CD8-positive, alpha-beta memory T cell (primary cell): Measurements from ENCODE around the gene SEC22A. TPM values are rescaled to one million over a fixed set of nuclear protein-coding genes. Genes with fewer than 3 reads are reported as not detected.

Experiments used
- CTCF ChIA-PET: fragments of 350-600 bp; sonication (Branson Sonifier 250); formaldehyde crosslinking; loops from one replicate; lab custom pipeline; 2021; ENCODE audit warnings: antibody characterized with exemption; lab: Charles Lee
- POLR2A ChIA-PET: fragments of 350-600 bp; sonication (Branson Sonifier 250); formaldehyde crosslinking; loops from one replicate; lab custom pipeline; 2021; ENCODE audit warnings: antibody characterized with exemption; lab: Charles Lee
- DNase-seq, 5 donors: peaks; one replicate each; pipeline versions ENCODE4 v3.0.0 to v3.0.0-alpha.2; 2020 to 2022; ENCODE audit warnings: mixed read lengths in 1 of 5
- H3K27ac ChIP-seq: one replicate; pipeline ENCODE4 v1.7.0; 2013; ENCODE audit warnings: low read depth, mild to moderate bottlenecking, low read length, moderate library complexity
- H3K27me3 ChIP-seq: 2 replicates; pipeline ENCODE4 v1.7.0; 2013; ENCODE audit warnings: low read length, mild to moderate bottlenecking; ENCODE audit not compliant: insufficient read depth, poor library complexity, severe bottlenecking
- H3K36me3 ChIP-seq: 2 replicates; pipeline ENCODE4 v1.7.0; 2013; ENCODE audit warnings: mild to moderate bottlenecking, low read length, moderate library complexity; ENCODE audit not compliant: insufficient read depth
- H3K4me1 ChIP-seq: 2 replicates; pipeline ENCODE4 v1.7.0; 2013; ENCODE audit warnings: mild to moderate bottlenecking, low read length, moderate library complexity; ENCODE audit not compliant: insufficient read depth
- H3K4me3 ChIP-seq: 2 replicates; pipeline ENCODE4 v1.7.0; 2013; ENCODE audit warnings: mild to moderate bottlenecking, low read length
- H3K9me3 ChIP-seq: 2 replicates; pipeline ENCODE4 v1.7.0; 2013; ENCODE audit warnings: mild to moderate bottlenecking, low read length
- H3K27ac Mint-ChIP-seq, 8 donors: one replicate each; pipeline ENCODE4 v1.8.0; 2020 to 2021; ENCODE audit warnings: mixed read lengths in 8 of 8, mild to moderate bottlenecking in 6 of 8, inconsistent platforms in 3 of 8, moderate library complexity in 3 of 8
- H3K27me3 Mint-ChIP-seq, 2 donors: one replicate each; pipeline ENCODE4 v1.8.0; 2020 to 2021; ENCODE audit warnings: mixed read lengths in 2 of 2, mild to moderate bottlenecking in 1 of 2, moderate library complexity in 1 of 2
- H3K36me3 Mint-ChIP-seq, 3 donors: one replicate each; pipeline ENCODE4 v1.8.0; 2020 to 2021; ENCODE audit warnings: mixed read lengths in 3 of 3, inconsistent platforms in 1 of 3, mild to moderate bottlenecking in 1 of 3
- H3K4me1 Mint-ChIP-seq, 3 donors: one replicate each; pipeline ENCODE4 v1.8.0; 2020 to 2021; ENCODE audit warnings: mixed read lengths in 3 of 3, inconsistent platforms in 1 of 3, mild to moderate bottlenecking in 1 of 3
- H3K4me3 Mint-ChIP-seq, 7 donors: one replicate each; pipeline ENCODE4 v1.8.0; 2020 to 2021; ENCODE audit warnings: mixed read lengths in 7 of 7, mild to moderate bottlenecking in 6 of 7, moderate library complexity in 4 of 7, inconsistent platforms in 2 of 7
- H3K9me3 Mint-ChIP-seq, 5 donors: one replicate each; pipeline ENCODE4 v1.8.0; 2020 to 2022; ENCODE audit warnings: mixed read lengths in 5 of 5, mild to moderate bottlenecking in 3 of 5, moderate library complexity in 2 of 5, inconsistent platforms in 1 of 5
- polyA plus RNA-seq: library from polyadenylated mRNA; unstranded; fragments of 300-500 nt; fragmentation: Illumina TruSeq; gene quantifications from one replicate; pipeline ENCODE4 v1.2.3, GENCODE V29; 2021
- total RNA-seq, 2 experiments: library from RNA; stranded (reverse); gene quantifications; one replicate each; pipeline ENCODE4 v1.2.3, GENCODE V29; 2021

SEC22A gene
- total and polyA plus RNA-seq, 3 experiments from 2014 or later: 12.7 to 21.6 (median 19.3) TPM

DNA sequence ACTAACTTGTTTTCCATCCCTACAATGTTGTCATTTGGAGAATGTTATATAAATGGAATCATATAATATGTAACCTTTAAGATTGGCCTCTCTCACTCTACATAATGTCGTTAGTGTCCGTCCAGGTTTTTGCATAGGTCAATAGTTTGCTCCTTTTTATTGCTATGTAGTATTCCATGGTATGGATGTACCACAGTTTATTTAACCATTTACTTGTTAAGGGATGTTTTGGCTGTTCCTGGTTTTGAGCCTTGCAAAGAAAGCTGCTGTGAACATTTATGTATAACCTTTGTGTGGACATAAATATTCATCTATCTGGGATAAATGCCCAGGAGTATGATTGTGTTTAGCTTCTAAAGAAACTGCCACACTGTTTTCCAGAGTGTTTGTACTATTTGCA is 34.1 kb upstream of the SEC22A start:
- H3K27me3 Mint-ChIP-seq: peaks cover 0 to 3% of the 10 kb centered on the region in 2 donors

DNA sequence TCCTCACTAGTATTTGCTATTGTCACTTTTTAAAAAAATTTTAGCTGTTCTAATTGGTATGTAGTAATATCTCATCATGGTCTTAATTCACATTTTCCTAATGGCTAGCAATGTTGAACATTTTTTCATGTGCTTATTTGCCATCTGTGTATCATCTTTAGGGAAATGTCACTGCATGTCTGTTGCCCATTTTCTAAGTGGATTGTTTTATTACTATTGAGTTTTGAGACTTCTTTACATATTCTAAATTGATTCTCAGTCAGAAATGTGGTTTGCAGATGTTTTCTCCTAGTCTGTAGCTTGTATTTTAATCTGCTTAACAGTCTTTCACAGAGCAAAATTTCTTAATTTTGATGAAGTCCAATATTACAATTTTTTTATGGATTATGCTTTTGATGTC is 33.6 kb upstream of the SEC22A start:
- H3K4me1 Mint-ChIP-seq: no peaks in the 10 kb centered on the region

More for the DNA sequence above, 34.1 kb upstream of the SEC22A start:
- Mint-ChIP-seq H3K36me3 (peaks cover 20 to 39% (median 24%) of the 10 kb centered on the region in 3 donors), H3K4me3 (no peak overlapping the region), H3K4me1 (no peaks in the 10 kb centered on the region), H3K9me3 (peaks cover 0 to 6% (median 3%) of the 10 kb centered on the region in 5 donors), H3K27ac (no peak overlapping the region)
- DNase-seq: no peak
- CTCF ChIA-PET: no interaction called here
- Histone ChIP-seq H3K4me3 (no peak overlapping the region), H3K9me3 (no peaks in the 10 kb centered on the region), H3K27ac (no peak overlapping the region), H3K36me3 (no peaks in the 10 kb centered on the region), H3K4me1 (no peaks in the 10 kb centered on the region), H3K27me3 (no peaks in the 10 kb centered on the region)
- POLR2A ChIA-PET: no interaction called here

DNA sequence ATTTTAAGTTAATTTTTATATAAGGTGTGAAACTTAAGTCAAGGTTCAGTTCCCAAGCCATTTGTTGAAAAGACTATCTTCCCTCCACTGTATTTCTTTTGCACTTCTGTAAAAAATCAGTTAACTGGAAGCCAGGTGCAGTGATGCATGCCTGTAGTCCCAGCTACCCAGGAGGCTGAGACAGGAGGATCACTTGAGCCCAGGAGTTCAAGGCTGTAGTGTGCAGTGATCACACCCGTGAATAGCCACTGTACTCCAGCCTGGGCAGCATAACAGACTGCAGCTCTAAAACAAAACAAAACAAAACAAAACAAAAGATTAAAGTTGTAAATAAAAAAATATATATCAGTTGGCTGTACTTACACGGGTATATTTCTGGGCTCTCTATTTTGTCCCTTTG is 33.1 kb upstream of the SEC22A start:
- Histone ChIP-seq H3K9me3 (no peaks in the 10 kb centered on the region), H3K4me3 (no peak overlapping the region), H3K36me3 (no peaks in the 10 kb centered on the region), H3K27me3 (no peaks in the 10 kb centered on the region), H3K27ac (no peak overlapping the region), H3K4me1 (no peaks in the 10 kb centered on the region)
- CTCF ChIA-PET: no interaction called here
- no peak overlapping the region for H3K4me3 Mint-ChIP-seq
- POLR2A ChIA-PET: no interaction called here
- no peak for DNase-seq
- H3K36me3 Mint-ChIP-seq: peaks cover 19 to 33% (median 19%) of the 10 kb centered on the region in 3 donors
- no peak overlapping the region for H3K27ac Mint-ChIP-seq
- H3K27me3 Mint-ChIP-seq: peaks cover 0 to 3% of the 10 kb centered on the region in 2 donors
- no peaks in the 10 kb centered on the region for H3K4me1 Mint-ChIP-seq
- H3K9me3 Mint-ChIP-seq: peaks cover 0 to 6% (median 3%) of the 10 kb centered on the region in 5 donors

More for the DNA sequence above, 33.6 kb upstream of the SEC22A start:
- no peaks in the 10 kb centered on the region for H3K36me3 ChIP-seq
- H3K9me3 ChIP-seq: no peaks in the 10 kb centered on the region
- ChIA-PET CTCF (no interaction called here), POLR2A (no interaction called here)
- H3K27ac Mint-ChIP-seq: no peak overlapping the region
- H3K9me3 Mint-ChIP-seq: peaks cover 0 to 6% (median 3%) of the 10 kb centered on the region in 5 donors
- H3K4me1 ChIP-seq: no peaks in the 10 kb centered on the region
- H3K27me3 ChIP-seq: no peaks in the 10 kb centered on the region
- no peak overlapping the region for H3K27ac ChIP-seq
- H3K27me3 Mint-ChIP-seq: peaks cover 0 to 3% of the 10 kb centered on the region in 2 donors
- no peak for DNase-seq
- H3K4me3 Mint-ChIP-seq: no peak overlapping the region
- peaks cover 19 to 35% (median 21%) of the 10 kb centered on the region in 3 donors for H3K36me3 Mint-ChIP-seq
- no peak overlapping the region for H3K4me3 ChIP-seq

DNA sequence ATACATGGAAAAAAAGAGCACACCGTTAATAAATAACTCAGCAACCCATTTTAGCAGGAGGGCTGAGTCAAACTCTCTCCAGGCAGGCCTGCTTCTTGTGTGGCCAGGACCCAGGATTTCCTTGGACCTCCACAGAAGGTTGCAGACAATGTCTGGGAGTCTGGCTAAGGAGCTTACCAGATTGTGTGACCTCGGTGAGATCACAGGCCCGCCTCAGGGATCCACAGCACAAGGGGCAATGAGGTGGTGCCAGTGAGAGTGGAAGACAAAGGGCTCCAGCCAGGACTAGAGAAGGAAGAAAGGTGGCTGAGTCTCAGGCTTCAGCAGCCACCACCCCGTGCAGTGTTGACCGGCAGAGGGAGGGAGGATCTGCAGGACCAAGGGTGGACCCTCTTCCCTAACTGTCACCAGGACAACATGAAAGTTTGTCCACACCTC is 32.2 kb upstream of the SEC22A start:
- H3K4me1 ChIP-seq: no peaks in the 10 kb centered on the region
- no peak overlapping the region for H3K27ac ChIP-seq
- no peaks in the 10 kb centered on the region for H3K27me3 ChIP-seq
- no peaks in the 10 kb centered on the region for H3K36me3 ChIP-seq
- ChIA-PET POLR2A (no interaction called here), CTCF (no interaction called here)
- DNase-seq: no peak
- no peak overlapping the region for H3K27ac Mint-ChIP-seq
- H3K9me3 Mint-ChIP-seq: peaks cover 0 to 6% (median 3%) of the 10 kb centered on the region in 5 donors
- no peak overlapping the region for H3K4me3 ChIP-seq
- no peaks in the 10 kb centered on the region for H3K9me3 ChIP-seq
- no peaks in the 10 kb centered on the region for H3K4me1 Mint-ChIP-seq
- H3K36me3 Mint-ChIP-seq: peaks cover 13 to 24% (median 13%) of the 10 kb centered on the region in 3 donors
- H3K27me3 Mint-ChIP-seq: peaks cover 0 to 3% of the 10 kb centered on the region in 2 donors
- H3K4me3 Mint-ChIP-seq: no peak overlapping the region

DNA sequence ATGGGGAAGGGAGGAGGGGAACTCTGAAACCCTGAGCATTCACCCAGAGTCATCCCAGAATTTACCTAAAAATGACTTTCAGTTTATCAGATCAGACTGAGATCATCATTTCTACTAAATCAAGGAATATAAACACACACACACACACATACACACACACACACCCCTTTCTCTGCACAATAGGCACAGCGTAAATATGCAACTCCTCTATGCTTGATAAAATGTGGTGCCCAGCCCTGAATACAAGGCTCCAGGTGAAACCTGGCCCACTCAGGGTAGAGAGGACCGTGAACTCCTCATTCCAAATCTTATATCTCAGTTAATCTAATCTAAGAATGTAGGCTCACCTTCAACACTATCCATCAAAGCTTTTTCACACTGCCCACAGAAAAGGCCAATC is 31.8 kb upstream of the SEC22A start:
- no peaks in the 10 kb centered on the region for H3K4me1 Mint-ChIP-seq
- Histone ChIP-seq H3K4me3 (no peak overlapping the region), H3K9me3 (no peaks in the 10 kb centered on the region), H3K4me1 (no peaks in the 10 kb centered on the region), H3K27ac (no peak overlapping the region), H3K36me3 (no peaks in the 10 kb centered on the region), H3K27me3 (no peaks in the 10 kb centered on the region)
- CTCF ChIA-PET: no interaction called here
- peaks cover 8 to 20% (median 10%) of the 10 kb centered on the region in 3 donors for H3K36me3 Mint-ChIP-seq
- no peak overlapping the region for H3K4me3 Mint-ChIP-seq
- no peak for DNase-seq
- H3K27ac Mint-ChIP-seq: no peak overlapping the region
- peaks cover 0 to 3% of the 10 kb centered on the region in 2 donors for H3K27me3 Mint-ChIP-seq
- peaks cover 0 to 6% (median 2%) of the 10 kb centered on the region in 5 donors for H3K9me3 Mint-ChIP-seq
- POLR2A ChIA-PET: no interaction called here

DNA sequence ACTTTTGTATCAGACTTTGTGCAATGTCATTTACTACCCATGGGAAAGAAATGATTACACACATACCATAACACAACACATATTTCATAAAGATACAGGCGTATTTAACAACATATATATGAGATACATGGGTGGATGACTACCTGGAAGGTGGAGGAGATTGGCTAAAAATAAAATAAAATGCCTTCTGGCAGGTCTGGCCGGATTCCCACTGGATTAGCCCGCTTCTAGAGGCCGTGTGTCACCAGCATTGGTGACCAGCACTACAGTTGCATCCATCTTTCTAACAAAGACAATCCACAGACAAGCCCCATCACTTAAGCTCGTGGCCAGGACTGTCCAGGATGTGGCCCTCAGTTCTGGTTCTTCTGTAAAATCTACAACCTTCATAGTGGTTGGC is 21.0 kb upstream of the SEC22A start:
- Mint-ChIP-seq H3K27ac (no peak overlapping the region), H3K4me1 (no peaks in the 10 kb centered on the region), H3K27me3 (peaks cover 0 to 1% of the 10 kb centered on the region in 2 donors), H3K4me3 (no peak overlapping the region), H3K36me3 (peaks cover 0 to 9% (median 2%) of the 10 kb centered on the region in 3 donors), H3K9me3 (peaks cover 3 to 17% (median 7%) of the 10 kb centered on the region in 5 donors)
- POLR2A ChIA-PET: no interaction called here
- no peak overlapping the region for H3K27ac ChIP-seq
- DNase-seq: no peak
- no peaks in the 10 kb centered on the region for H3K4me1 ChIP-seq
- no peaks in the 10 kb centered on the region for H3K36me3 ChIP-seq
- CTCF ChIA-PET: no interaction called here
- H3K9me3 ChIP-seq: no peaks in the 10 kb centered on the region
- H3K4me3 ChIP-seq: no peak overlapping the region
- no peaks in the 10 kb centered on the region for H3K27me3 ChIP-seq

DNA sequence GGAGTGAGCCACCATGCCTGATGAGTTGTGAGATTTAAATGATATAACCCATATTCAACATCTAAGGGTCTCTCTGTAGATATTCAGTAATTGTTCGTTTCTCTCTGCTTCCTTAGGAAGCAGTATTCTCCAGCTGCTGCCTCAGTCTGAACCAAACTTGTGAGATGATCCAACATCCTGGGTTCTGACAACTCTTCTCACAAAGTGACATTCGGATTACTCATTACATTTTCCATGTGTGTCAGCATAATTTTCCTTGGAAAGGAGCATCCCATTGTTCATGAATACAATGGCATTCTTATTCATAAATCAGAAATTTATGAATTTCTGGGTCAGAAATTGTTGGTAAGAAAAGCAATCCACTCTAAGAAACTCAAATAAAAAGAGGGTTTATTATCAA is 15.0 kb upstream of the SEC22A start:
- H3K4me1 ChIP-seq: no peaks in the 10 kb centered on the region
- H3K27me3 Mint-ChIP-seq: peaks cover 3 to 25% of the 10 kb centered on the region in 2 donors
- no peak overlapping the region for H3K4me3 Mint-ChIP-seq
- no peak overlapping the region for H3K27ac Mint-ChIP-seq
- H3K27me3 ChIP-seq: no peaks in the 10 kb centered on the region
- H3K4me3 ChIP-seq: no peak overlapping the region
- CTCF ChIA-PET: no interaction called here
- H3K4me1 Mint-ChIP-seq: no peaks in the 10 kb centered on the region
- no peaks in the 10 kb centered on the region for H3K36me3 ChIP-seq
- H3K9me3 ChIP-seq: no peaks in the 10 kb centered on the region
- peaks cover 3 to 15% (median 7%) of the 10 kb centered on the region in 5 donors for H3K9me3 Mint-ChIP-seq
- H3K36me3 Mint-ChIP-seq: peaks cover 0 to 10% (median 2%) of the 10 kb centered on the region in 3 donors
- POLR2A ChIA-PET: no interaction called here
- no peak overlapping the region for H3K27ac ChIP-seq
- no peak for DNase-seq

DNA sequence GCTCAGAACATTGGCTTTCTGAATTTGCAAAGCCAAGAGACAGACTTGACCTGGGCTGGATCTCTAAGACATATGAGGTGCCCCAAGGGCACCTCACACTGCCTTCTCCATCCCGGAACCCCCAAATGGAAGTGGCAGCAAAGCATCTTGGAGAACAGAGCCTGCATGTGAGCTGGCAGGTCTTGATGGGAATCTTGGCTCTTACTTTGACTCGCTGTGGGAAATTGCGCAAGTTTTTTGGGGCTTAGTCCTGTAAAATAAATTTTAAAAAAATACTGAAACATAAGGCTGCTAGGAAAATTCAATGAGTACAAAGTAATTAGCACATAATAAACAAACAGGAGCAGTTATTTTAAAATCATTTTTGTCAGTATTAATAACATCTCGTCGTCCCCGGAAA is 13.7 kb upstream of the SEC22A start:
- no peaks in the 10 kb centered on the region for H3K27me3 ChIP-seq
- Mint-ChIP-seq H3K9me3 (peaks cover 0 to 3% (median 3%) of the 10 kb centered on the region in 5 donors), H3K4me3 (peak overlapping the region in 1 of 7 donors; percentile 51), H3K4me1 (no peaks in the 10 kb centered on the region), H3K27me3 (peaks cover 2 to 25% of the 10 kb centered on the region in 2 donors), H3K36me3 (peaks cover 0 to 4% (median 0%) of the 10 kb centered on the region in 3 donors), H3K27ac (no peak overlapping the region)
- no peak for DNase-seq
- no peak overlapping the region for H3K27ac ChIP-seq
- no peaks in the 10 kb centered on the region for H3K9me3 ChIP-seq
- H3K36me3 ChIP-seq: no peaks in the 10 kb centered on the region
- no peaks in the 10 kb centered on the region for H3K4me1 ChIP-seq
- CTCF ChIA-PET: no interaction called here
- POLR2A ChIA-PET: no interaction called here
- H3K4me3 ChIP-seq: no peak overlapping the region
